Mucosa of rectum (tissue), 2 donors: ENCODE data around the gene SLC6A8.
A peak's percentile ranks its signal among the peaks of the same experiment; 100 is the strongest.
"Not testable (repeated sequence)": the region's sequence is repeated elsewhere in the genome, so short reads cannot be mapped to it uniquely, and the experiment has no call there.

Source experiments
- H3K27ac ChIP-seq, 2 donors: one replicate each; pipeline ENCODE4 v1.7.0; 2013; ENCODE audit warnings: inconsistent platforms in 2 of 2, low read depth in 2 of 2, low read length in 2 of 2
- H3K27me3 ChIP-seq, 2 donors: one replicate each; pipeline ENCODE4 v1.7.0; 2013; ENCODE audit warnings: low read length in 2 of 2; ENCODE audit not compliant: control insufficient read depth in 2 of 2, insufficient read depth in 2 of 2
- H3K36me3 ChIP-seq, 2 donors: one replicate each; pipeline ENCODE4 v1.7.0; 2013; ENCODE audit warnings: low read length in 2 of 2; ENCODE audit not compliant: control insufficient read depth in 2 of 2, insufficient read depth in 2 of 2
- H3K4me1 ChIP-seq, 2 donors: one replicate each; pipeline ENCODE4 v1.7.0; 2013; ENCODE audit warnings: low read length in 2 of 2, mild to moderate bottlenecking in 1 of 2; ENCODE audit not compliant: control insufficient read depth in 2 of 2, insufficient read depth in 2 of 2
- H3K4me3 ChIP-seq, 2 donors: one replicate each; pipeline ENCODE4 v1.7.0; 2013; ENCODE audit warnings: low read length in 2 of 2
- H3K9ac ChIP-seq, 2 donors: one replicate each; pipeline ENCODE4 v1.7.0; 2013; ENCODE audit warnings: low read length in 2 of 2, low read depth in 1 of 2, mild to moderate bottlenecking in 1 of 2
- H3K9me3 ChIP-seq, 2 donors: one replicate each; pipeline ENCODE4 v1.7.0; 2013; ENCODE audit warnings: low read length in 2 of 2; ENCODE audit not compliant: control insufficient read depth in 2 of 2
- donor health status: healthy.
- donor health status: Normal muscosa, but diverticular disease.

SLC6A8 gene

DNA sequence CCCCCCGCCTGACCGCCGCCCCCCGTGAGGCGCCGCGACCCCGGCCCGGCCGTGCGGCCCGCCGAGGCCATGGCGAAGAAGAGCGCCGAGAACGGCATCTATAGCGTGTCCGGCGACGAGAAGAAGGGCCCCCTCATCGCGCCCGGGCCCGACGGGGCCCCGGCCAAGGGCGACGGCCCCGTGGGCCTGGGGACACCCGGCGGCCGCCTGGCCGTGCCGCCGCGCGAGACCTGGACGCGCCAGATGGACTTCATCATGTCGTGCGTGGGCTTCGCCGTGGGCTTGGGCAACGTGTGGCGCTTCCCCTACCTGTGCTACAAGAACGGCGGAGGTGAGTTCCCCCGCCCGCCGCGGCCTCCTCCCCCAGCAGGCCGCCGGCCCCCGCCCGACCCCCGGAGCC is 780 bp downstream of the SLC6A8 start:
- Histone ChIP-seq H3K9me3 (no peaks in the 10 kb centered on the region), H3K27ac (peak overlapping the region in 1 of 2 donors; percentile 42), H3K4me3 (peak overlapping the region in 1 of 2 donors; percentile 41), H3K9ac (peak overlapping the region in 1 of 2 donors; percentile 66), H3K36me3 (no peaks in the 10 kb centered on the region), H3K27me3 (no peaks in the 10 kb centered on the region), H3K4me1 (peaks cover 0 to 3% of the 10 kb centered on the region in 2 donors)

DNA sequence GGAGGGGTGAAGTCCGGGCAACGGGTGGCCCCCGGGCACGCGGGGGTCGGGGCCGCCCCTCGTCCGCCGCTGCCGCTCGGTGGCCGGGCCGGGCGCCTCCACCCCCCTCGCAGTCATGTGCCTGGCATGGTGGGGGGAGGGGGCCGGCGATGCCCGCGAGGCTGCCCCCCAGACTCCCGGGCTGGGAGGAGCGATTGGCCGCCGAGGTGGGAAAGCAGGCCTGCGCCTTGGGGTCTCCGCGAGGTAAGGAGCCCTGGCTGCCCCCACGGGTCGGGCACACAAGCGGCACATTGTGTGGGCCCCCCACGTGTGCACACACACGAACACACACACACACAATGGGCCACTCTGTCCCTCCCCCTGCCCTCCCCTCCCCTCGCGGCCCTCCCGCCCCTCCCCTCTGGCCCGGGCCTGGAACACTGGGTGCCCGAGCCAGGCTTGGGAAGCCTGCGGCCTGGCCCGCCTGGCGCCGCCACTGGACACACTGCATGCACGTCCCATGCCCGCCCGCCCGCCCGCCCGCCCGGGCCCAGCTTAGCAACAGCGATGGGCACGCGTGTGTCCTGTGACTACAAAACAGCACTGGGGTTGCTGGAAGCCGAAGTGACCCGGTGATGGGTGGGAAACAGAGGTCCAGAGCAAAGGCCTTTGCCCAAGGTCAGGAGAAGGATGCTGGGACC is 1.3 kb downstream of the SLC6A8 start:
- Histone ChIP-seq H3K4me1 (peaks cover 0 to 3% of the 10 kb centered on the region in 2 donors), H3K9ac (peak overlapping the region in 1 of 2 donors; percentile 66), H3K27me3 (no peaks in the 10 kb centered on the region), H3K36me3 (no peaks in the 10 kb centered on the region), H3K27ac (no peak overlapping the region), H3K4me3 (peak overlapping the region in 1 of 2 donors; percentile 43), H3K9me3 (no peaks in the 10 kb centered on the region)

DNA sequence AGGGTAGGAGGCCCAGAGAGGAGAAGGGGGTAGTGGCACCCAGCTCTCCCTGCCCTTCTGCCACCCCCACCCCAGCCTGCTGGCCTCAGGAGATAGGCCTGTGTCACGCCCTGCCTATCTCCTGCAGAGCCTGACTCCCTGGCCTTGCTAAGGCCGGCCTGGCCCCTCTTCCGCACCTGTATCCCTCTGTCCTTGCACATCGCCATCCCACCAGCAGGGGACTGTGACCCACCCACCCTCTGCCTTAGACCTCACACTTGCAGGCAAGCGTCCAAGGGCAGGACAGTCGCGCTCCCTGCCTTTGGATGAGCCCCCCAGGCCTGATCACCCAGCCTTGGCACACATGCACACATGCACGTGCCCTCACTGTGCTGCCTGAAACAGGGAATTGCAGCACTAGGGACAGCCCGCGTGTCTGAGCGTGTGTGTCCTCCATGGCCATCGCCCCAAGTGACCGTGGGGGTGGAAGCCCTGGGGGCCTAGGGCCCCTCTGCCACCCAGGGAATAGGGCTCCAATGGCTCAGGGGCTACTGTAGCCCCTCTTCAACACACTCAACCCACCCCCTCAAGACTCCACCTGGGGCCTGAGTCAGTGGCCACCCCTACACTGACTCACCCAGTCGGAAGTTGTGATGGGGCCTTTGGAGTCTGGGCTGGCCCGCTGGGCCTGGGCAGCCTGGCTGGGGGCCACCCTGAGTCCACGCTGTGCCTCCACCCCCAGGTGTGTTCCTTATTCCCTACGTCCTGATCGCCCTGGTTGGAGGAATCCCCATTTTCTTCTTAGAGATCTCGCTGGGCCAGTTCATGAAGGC is 2.1 kb downstream of the SLC6A8 start:
- peak overlapping the region in 1 of 2 donors; percentile 29 for H3K27ac ChIP-seq
- peak overlapping the region; percentile 37 to 39 for H3K4me3 ChIP-seq
- H3K4me1 ChIP-seq = peaks cover 0 to 3% of the 10 kb centered on the region in 2 donors
- no peaks in the 10 kb centered on the region for H3K27me3 ChIP-seq
- no peaks in the 10 kb centered on the region for H3K9me3 ChIP-seq
- no peaks in the 10 kb centered on the region for H3K36me3 ChIP-seq
- peak overlapping the region in 1 of 2 donors; percentile 12 for H3K9ac ChIP-seq

DNA sequence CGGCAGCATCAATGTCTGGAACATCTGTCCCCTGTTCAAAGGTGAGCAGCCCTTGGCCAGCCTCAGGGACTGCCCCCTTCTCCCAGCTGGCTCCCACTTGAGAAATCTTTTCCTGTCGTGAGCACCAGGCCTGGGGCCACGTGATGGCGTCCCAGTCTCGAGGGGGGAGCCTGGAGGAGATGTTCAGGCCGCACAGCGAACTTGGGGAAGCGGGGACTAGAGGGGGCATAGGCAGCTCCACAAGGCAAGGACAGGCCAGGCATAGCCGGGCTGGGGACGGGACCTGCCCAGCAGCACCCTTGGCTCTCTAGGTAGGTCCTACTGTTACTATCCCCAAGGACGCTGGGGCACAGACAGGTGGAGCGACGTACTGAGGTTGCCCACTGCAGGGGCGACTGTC is 2.7 kb downstream of the SLC6A8 start:
- Histone ChIP-seq H3K4me3 (no peak overlapping the region), H3K9me3 (no peaks in the 10 kb centered on the region), H3K9ac (no peak overlapping the region), H3K4me1 (peaks cover 0 to 3% of the 10 kb centered on the region in 2 donors), H3K27me3 (no peaks in the 10 kb centered on the region), H3K27ac (no peak overlapping the region), H3K36me3 (no peaks in the 10 kb centered on the region)

DNA sequence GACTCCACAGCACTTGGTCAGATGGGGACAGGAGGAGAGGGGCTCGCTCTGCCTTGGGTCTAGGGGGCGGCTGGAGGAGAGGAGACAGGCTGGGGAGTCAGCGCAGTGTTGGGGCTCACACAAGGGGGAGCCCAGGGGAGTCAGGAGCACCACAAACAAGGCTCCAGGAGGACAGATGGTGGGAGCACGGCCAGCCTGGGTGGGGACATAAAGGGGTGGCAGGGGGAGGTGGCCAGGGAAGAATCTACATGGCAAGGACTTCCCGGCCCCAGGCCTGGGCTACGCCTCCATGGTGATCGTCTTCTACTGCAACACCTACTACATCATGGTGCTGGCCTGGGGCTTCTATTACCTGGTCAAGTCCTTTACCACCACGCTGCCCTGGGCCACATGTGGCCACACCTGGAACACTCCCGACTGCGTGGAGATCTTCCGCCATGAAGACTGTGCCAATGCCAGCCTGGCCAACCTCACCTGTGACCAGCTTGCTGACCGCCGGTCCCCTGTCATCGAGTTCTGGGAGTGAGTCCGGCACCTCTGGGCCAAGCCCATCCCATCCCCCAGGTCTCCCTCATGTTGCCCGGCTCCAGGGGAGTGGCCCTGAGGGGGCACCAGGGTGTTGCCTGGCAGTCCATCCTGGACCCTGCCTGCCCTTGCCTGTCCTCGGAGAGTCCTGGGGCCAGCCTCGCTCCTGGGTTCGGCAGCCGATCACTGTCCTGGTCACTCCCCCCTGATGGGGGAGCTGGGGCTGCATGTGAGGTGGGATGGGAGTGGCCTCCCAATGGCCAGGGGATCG is 3.5 kb downstream of the SLC6A8 start:
- not testable (repeated sequence) for H3K36me3 ChIP-seq, H3K9ac ChIP-seq, H3K9me3 ChIP-seq, H3K4me1 ChIP-seq, H3K27me3 ChIP-seq, H3K4me3 ChIP-seq, H3K27ac ChIP-seq

DNA sequence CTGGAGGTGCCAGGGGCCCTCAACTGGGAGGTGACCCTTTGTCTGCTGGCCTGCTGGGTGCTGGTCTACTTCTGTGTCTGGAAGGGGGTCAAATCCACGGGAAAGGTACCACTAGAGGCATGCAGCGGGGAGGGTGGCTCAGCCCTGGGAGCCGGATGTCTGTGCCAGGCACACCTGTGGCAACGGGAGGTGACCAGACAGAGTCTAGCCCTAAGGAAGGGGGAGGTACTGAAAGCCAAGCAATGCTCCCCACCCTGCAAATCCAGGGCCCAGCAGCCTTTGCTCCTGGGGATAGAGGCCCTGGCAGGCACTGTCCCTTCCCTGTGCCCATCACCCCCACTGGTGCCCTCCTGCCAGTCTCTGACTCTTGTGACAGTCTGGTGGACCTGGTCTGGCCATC is 4.3 kb downstream of the SLC6A8 start:
- H3K9ac ChIP-seq = no peak overlapping the region
- H3K4me1 ChIP-seq = peaks cover 0 to 3% of the 10 kb centered on the region in 2 donors
- no peak overlapping the region for H3K27ac ChIP-seq
- no peaks in the 10 kb centered on the region for H3K27me3 ChIP-seq
- no peaks in the 10 kb centered on the region for H3K36me3 ChIP-seq
- H3K4me3 ChIP-seq = no peak overlapping the region
- no peaks in the 10 kb centered on the region for H3K9me3 ChIP-seq

DNA sequence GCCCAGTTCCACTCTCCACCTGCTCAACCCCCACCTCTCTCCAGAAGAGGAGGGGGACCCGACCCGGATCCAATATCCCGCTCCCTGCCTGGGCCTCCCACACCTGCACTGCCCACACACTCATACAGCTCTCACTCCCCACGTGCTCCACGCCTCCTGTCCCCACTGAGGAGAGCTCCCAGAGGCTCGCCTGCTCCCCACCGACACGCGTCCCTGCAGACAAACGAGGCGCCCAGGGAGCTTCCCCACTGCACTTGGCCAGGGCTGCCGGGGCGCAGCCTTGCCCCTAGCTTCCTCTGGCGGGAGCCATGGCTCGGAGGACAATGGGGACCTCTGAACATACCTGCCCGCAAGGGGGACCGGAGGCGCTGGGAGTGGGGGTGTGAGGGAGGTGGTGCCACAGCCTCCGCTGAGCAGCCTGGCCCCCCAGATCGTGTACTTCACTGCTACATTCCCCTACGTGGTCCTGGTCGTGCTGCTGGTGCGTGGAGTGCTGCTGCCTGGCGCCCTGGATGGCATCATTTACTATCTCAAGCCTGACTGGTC is 5.0 kb downstream of the SLC6A8 start:
- H3K36me3 ChIP-seq = no peaks in the 10 kb centered on the region
- H3K9ac ChIP-seq = peak overlapping the region in 1 of 2 donors; percentile 19
- no peaks in the 10 kb centered on the region for H3K27me3 ChIP-seq
- H3K9me3 ChIP-seq = no peaks in the 10 kb centered on the region
- peaks cover 0 to 3% of the 10 kb centered on the region in 2 donors for H3K4me1 ChIP-seq
- H3K4me3 ChIP-seq = no peak overlapping the region
- H3K27ac ChIP-seq = no peak overlapping the region

DNA sequence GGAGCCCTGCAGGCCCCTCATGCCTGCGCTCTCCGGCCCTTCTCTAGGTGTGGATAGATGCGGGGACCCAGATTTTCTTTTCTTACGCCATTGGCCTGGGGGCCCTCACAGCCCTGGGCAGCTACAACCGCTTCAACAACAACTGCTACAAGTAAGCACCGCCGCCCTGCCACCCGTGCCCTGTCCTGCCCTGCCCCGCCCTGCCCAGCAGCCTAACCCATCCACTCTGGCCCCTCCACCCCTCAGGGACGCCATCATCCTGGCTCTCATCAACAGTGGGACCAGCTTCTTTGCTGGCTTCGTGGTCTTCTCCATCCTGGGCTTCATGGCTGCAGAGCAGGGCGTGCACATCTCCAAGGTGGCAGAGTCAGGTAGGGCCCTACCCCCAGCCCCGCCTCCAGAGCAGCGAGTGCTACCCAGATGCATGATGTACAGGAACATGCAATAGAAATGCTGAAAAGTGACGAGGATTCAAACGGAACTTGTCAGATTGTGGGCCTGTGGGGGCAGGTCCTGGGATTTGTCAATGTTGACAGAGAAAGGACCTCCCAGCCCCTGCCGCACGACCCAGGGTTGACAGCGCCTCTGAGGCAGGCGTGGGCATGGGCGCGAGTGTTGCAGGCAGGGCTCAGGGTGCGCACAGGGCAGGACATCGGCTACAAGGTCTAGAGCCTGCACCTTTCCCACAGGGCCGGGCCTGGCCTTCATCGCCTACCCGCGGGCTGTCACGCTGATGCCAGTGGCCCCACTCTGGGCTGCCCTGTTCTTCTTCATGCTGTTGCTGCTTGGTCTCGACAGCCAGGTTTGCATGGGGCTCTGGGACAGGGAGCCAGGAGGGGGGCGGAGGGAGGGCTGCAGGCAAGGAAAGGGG is 5.7 kb downstream of the SLC6A8 start:
- no peak overlapping the region for H3K4me3 ChIP-seq

DNA sequence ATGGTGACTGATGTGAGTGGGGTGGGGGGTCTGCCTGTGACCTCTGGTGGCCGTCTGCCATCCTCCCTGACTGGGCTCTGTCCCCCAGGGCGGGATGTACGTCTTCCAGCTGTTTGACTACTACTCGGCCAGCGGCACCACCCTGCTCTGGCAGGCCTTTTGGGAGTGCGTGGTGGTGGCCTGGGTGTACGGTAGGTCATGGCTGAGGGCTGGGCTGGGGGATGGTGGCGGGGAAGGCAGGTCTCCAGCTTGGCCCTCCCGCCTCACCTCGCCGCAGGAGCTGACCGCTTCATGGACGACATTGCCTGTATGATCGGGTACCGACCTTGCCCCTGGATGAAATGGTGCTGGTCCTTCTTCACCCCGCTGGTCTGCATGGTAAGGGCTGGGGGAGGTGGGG is 6.5 kb downstream of the SLC6A8 start:
- H3K4me3 ChIP-seq, H3K27me3 ChIP-seq, H3K36me3 ChIP-seq, H3K27ac ChIP-seq, H3K9me3 ChIP-seq, H3K9ac ChIP-seq: not testable (repeated sequence)
- H3K4me1 ChIP-seq = peaks cover 4 to 14% of the 10 kb centered on the region in 2 donors

More for the DNA sequence above, 5.7 kb downstream of the SLC6A8 start:
- H3K27me3 ChIP-seq = no peaks in the 10 kb centered on the region
- H3K9ac ChIP-seq = no peak overlapping the region
- no peaks in the 10 kb centered on the region for H3K9me3 ChIP-seq
- H3K36me3 ChIP-seq = no peaks in the 10 kb centered on the region
- H3K27ac ChIP-seq = peak overlapping the region in 1 of 2 donors; percentile 6
- H3K4me1 ChIP-seq = peaks cover under 1 to 7% of the 10 kb centered on the region in 2 donors
